SK-N-DZ (cell line): ENCODE data around the gene CRBN.

ENCODE experiments used
- DNase-seq: peaks from one replicate; pipeline ENCODE4 v3.0.0-alpha.2; 2015; ENCODE audit warnings: low spot score

The CRBN gene

GRCh38 chr3:3172627-3173026 is 6.9 kb downstream of the CRBN start:
- no peak for DNase-seq

GRCh38 chr3:3170998-3171397 is 8.5 kb downstream of the CRBN start:
- DNase-seq = peak; percentile 33

- DNase-seq = no peak
Measured at GRCh38 chr3:3165650-3166049, 13.8 kb downstream of the CRBN start.

DNA sequence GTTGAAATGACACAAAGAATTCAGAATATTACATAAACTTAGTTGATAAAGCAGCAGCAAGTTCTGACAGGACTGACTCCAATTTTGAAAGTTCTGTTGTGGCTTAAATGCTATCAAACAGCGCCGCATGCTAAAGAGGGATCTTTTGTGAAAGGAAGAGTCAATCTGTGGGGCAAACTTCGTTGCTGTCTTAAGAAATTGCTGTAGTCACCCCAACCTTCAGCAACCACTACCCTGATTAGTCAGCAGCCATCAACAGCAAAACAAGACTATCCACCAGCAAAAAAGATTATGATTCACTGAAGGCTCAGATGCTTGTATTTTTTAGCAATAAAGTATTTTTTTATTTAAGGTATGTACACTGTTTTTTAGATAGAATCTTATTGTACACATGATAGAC is 14.2 kb downstream of the CRBN start:
- DNase-seq = no peak

DNA sequence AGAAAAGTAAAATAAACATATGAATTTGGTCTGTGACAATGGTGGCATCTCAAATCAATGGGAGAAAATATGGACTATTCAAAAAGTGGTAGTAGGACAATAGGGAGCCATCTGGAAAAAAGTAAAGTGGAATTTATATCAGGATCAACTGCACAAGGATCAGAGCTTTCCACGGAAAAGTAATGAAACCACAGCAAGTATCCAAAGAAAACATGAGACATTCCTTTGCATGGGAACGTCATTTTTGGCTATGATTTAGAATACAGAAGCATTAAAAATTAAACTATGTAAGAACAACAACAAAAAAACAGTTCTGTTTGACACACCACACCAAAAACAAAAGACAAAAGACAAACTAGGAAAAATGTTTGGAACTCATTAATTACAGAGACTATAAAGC is 18.7 kb downstream of the CRBN start:
- no peak for DNase-seq

DNA sequence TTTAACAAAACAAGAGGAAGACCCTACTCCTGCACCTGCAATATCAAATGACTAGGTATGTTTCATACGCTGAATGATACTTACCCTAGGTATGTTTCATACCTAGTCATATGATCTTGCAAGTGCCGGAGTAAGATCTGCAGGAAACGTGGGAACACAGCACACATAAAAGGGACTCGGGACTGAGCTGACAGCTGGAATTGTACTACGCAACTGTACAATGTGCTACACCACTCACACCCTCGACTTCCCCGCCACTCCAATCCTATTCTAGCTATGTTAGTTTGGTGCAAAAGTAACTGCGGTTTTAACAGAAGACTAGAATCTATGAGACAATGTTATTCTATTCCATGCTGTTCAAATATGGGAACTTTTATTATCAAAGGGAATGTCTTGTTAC is 22.0 kb downstream of the CRBN start:
- no peak for DNase-seq

DNA sequence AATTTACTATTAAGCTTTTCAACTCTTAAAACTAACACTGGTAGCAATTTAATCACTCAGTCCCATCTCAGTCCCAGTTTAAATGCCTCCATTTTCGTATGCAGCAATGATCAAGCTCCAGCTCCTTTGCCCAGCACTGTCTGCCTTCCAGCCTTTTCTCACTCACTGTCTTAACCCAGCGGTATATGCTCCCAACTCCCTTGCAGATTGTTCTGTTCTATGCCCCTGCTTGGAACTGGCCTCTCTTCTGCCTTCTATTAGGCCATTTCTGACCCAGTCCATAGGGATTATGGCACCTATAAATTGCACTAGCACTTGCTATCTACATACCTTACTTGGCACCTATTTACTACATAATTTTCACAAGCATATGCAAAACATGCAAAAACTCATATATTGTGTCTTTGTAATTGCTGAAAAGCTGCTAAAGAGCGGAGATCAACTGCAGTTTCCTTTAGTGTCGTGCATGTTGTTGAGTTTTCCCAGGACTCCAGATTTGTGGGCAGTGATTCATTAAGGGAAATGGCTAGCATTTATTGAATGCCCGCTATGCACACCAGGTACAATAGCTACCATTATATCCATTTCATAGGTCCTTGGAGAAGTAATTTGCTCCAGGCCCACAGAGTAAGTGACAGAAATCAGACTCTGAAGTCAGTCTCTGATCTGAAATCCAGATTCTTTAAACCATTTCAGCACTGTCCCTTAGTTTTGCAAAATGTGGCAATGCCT is 24.4 kb downstream of the CRBN start:
- no peak for DNase-seq

GRCh38 chr3:3151513-3151912 is 28.0 kb downstream of the CRBN start:
- no peak for DNase-seq

DNA sequence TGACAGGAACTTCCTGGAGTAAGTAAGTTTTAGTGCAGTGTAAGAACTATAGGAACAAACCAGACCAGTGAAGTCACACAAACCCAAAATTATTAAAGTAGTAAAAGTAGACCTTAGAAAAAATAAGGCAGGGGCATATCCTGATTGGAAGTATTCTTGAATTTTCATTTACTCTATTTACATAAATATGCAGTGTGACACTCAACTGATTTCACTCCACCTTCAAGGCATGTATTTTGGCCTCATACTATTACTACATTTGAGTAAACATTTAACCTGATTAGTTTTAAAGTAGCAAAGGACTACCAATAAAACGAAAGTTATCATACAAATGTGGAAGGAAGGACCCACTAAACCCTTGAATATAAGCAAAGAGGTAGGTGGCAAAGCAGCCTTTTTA is 29.9 kb downstream of the CRBN start:
- no peak for DNase-seq

DNA sequence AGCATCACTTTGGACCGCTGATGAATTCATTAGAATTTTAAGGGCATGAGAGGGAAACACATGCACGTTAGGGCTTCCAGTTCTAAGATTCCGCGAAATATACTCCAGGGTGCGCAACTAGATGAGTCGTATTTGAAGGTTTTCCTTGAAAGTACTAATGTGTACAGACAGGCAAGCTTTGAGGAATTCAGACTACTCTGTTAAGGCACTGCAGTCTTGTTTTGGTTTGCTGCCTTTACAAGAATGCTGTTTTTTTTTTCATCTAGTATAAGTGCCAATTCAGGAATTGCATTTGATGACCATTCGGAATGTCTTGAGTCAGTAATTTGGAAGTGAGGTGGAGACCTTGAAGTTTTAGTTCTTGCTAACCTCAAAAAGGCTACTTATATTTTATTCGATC is 33.7 kb downstream of the CRBN start:
- no peak for DNase-seq

GRCh38 chr3:3141939-3142338 is 37.6 kb downstream of the CRBN start:
- DNase-seq = no peak

DNA sequence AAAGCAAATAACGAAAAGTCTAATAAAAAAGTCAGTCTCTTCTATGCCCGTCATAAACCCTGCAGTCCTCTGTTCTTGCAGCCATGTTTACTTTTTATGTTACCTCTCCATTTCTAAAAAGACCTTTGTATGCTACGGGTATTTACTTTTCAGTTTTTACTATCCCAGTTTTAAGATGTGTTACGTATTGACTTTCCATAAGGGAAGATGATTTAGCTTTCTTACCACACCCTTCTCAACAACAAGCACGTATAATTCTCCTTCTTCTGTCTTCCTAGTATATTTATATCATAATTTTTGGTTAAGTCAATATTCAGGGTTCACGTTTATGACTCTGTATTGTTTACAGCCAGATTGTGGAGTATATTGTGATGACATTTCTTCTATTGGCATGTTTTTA is 42.0 kb downstream of the CRBN start:
- DNase-seq = no peak

DNA sequence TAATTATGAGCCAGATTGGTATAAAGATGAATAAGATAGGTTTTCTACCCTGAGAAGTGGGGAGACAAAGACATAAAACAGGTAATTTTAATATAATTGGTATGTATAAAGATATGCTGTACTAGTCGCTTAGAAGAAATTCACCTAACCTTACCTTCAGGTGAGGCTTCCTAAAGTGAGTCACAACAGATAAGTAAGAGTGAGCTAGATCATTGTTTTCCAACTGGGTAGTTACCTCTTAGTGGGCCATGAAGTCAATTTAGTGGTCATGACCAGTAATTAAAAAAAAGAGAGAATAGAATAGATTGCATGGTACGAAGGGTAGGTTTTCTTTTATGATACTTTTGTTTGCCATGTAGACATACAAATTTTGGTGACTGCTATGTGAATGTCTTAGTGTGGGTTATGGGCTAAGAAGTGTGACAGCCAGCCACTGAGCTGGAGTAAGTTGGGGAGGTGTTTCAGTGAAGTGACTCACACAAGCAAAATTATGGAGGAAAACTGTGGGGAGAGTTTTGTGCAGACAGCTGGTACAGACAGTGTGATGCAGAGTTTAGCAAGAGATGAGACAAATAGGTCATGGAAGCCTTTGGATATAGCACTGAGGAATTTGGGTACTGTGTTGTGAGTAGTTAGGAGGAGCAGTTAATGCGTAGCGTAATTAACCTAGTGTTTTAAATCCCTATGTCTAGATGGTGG is 44.6 kb downstream of the CRBN start:
- DNase-seq = no peak

GRCh38 chr3:3133500-3133899 is 46.0 kb downstream of the CRBN start:
- no peak for DNase-seq

GRCh38 chr3:3129579-3129978 is 49.9 kb downstream of the CRBN start:
- no peak for DNase-seq

DNA sequence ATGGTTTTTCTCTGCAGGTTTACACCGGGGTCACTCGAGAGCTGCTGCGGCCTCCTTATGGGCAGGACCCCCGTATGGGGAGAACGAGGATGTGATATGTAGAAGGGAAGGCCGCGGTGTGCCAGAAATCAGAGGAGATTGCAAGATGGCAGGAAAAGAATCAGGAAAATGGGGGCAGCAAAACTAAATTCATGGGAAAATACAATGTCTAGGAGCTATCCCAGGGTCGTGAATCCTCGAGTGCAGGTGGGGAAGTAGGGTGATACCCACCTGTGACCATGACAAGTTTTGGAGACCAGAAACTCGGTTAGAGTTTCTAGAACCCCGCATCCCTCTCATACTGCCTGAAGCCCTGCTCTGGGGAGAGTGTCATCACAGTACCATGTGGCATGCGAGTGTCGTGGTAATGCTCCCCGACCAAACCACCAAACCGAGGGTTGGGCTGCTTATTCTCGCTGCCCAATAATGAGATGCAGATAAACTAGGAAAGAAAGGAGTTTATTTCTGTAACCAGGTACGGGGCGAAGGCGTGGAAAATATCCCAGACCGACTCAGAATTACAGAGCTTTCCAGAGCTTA is 52.0 kb downstream of the CRBN start:
- peak; percentile 18 for DNase-seq

DNA sequence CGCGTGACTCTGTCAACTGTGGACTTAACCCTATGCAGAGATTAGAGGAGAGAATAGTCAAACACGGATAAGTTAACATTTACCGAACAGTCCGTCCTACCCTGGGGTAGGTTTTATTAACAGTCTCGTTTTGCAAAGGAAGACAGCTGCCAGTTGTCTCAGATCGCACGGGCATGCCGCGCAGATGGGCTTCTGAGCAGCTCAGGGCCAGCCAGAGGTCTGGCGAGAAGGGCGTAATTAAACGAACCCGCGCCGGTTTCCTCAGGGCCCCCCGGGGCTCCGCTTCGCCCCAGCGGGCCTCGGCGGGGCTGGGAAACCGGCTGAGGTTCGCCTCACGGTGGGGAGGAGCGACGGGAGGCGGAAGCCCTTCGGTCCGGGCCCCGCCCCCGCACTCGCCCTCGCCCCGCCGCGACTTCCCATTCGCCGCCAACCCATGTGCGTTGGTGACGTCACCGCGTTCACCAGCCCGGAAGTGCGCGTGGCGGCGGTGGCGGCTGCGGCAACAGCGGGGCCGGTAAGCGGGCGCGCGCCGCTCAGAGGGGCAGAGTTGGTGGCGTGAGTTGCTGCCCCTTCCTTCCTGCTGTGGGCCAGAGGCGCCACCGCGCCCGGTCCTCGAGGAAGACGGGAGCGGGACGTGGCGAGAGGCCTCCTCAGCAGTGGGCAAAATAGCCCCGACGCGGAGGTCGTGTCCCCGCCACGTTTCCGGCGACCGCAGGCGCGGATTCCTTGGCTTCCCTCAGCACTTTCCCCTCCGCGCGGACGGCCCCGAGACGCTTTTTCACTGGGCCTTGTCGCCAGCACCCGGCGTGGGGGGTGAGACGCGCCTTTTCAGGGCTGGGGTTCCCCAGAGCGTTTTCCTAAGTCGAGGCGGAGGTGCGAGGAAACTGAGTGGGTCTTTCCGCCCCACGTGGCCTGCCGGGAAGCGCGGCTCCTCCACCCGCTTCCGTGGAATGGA is 52.7 kb downstream of the CRBN start, which contains the start of gene TRNT1:
Gene TRNT1 (plus strand): TSS at position 464 of the 955 bp plus-strand sequence. CDS start 2,101 bp downstream, outside the sequence.
- DNase-seq = peak; percentile 94

GRCh38 chr3:3125977-3126376 is 53.5 kb downstream of the CRBN start:
- DNase-seq = no peak

- DNase-seq = no peak
Measured at GRCh38 chr3:3119393-3119851, 60.1 kb downstream of the CRBN start.

GRCh38 chr3:3117651-3118050 is 61.8 kb downstream of the CRBN start:
- DNase-seq = no peak

GRCh38 chr3:3113042-3113709 is 66.3 kb downstream of the CRBN start:
- DNase-seq = no peak
